OCI-LY7 (cell line): Measurements from ENCODE around the gene RPL6.

Source experiments
- CTCF ChIP-seq: fragments of 200-600 bp; sonication (generic); conservative IDR thresholded peaks from 2 replicates; pipeline ENCODE4 v1.5.1; 2014; ENCODE audit warnings: mild to moderate bottlenecking, antibody characterized with exemption, low read length, moderate library complexity, mixed read lengths
- EZH2phosphoT487 ChIP-seq: fragments of 200-600 bp; sonication (generic); IDR thresholded peaks from 2 replicates; pipeline ENCODE4 v1.6.1; 2018; ENCODE audit warnings: low read depth, borderline replicate concordance, mild to moderate bottlenecking, mixed run types, antibody characterized with exemption, low read length, moderate library complexity, mixed read lengths

GRCh38 chr12:112420740-112421139, 11.3 kb upstream of the RPL6 start:
- TF ChIP-seq CTCF = no peak
- TF ChIP-seq EZH2phosphoT487 = no peak
